ENCODE data around the gene XXYLT1.
A peak's percentile ranks its signal among the peaks of the same experiment; 100 is the strongest.

XXYLT1 gene

GRCh38 chr3:195285372-195285771, 14.4 kb upstream of the XXYLT1 start:
- Mint-ChIP-seq H3K4me3 (no peak overlapping the region), H3K27ac (peak overlapping the region; percentile 27), H3K36me3 (ENCODE audit: low read depth) (peaks cover 45% of the 10 kb centered on the region), H3K27me3 (ENCODE audit: low read depth, poor library complexity) (no peaks in the 10 kb centered on the region), H3K4me1 (no peaks in the 10 kb centered on the region), H3K9me3 (no peaks in the 10 kb centered on the region)
- TF ChIP-seq, protein P1, sequence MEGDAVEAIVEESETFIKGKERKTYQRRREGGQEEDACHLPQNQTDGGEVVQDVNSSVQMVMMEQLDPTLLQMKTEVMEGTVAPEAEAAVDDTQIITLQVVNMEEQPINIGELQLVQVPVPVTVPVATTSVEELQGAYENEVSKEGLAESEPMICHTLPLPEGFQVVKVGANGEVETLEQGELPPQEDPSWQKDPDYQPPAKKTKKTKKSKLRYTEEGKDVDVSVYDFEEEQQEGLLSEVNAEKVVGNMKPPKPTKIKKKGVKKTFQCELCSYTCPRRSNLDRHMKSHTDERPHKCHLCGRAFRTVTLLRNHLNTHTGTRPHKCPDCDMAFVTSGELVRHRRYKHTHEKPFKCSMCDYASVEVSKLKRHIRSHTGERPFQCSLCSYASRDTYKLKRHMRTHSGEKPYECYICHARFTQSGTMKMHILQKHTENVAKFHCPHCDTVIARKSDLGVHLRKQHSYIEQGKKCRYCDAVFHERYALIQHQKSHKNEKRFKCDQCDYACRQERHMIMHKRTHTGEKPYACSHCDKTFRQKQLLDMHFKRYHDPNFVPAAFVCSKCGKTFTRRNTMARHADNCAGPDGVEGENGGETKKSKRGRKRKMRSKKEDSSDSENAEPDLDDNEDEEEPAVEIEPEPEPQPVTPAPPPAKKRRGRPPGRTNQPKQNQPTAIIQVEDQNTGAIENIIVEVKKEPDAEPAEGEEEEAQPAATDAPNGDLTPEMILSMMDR (IDR thresholded peaks at IDR 0.05) = no peak
- no peak for DNase-seq

- no peaks in the 10 kb centered on the region for H3K27me3 Mint-ChIP-seq (ENCODE audit: low read depth, poor library complexity)
- TF ChIP-seq, protein P1 (IDR thresholded peaks at IDR 0.05) = no peak
- peak overlapping the region; percentile 27 for H3K27ac Mint-ChIP-seq
- H3K9me3 Mint-ChIP-seq = no peaks in the 10 kb centered on the region
- no peak overlapping the region for H3K4me3 Mint-ChIP-seq
- peaks cover 40% of the 10 kb centered on the region for H3K36me3 Mint-ChIP-seq (ENCODE audit: low read depth)
- no peaks in the 10 kb centered on the region for H3K4me1 Mint-ChIP-seq
- DNase-seq = no peak
Measured at GRCh38 chr3:195284842-195285241, 13.9 kb upstream of the XXYLT1 start.

- no peak overlapping the region for H3K4me3 Mint-ChIP-seq
- TF ChIP-seq, protein P1 (IDR thresholded peaks at IDR 0.05) = no peak
- H3K4me1 Mint-ChIP-seq = no peaks in the 10 kb centered on the region
- H3K27ac Mint-ChIP-seq = peak overlapping the region; percentile 72
- H3K36me3 Mint-ChIP-seq (ENCODE audit: low read depth) = peaks cover 23% of the 10 kb centered on the region
- no peaks in the 10 kb centered on the region for H3K9me3 Mint-ChIP-seq
- DNase-seq = no peak
- no peaks in the 10 kb centered on the region for H3K27me3 Mint-ChIP-seq (ENCODE audit: low read depth, poor library complexity)
Measured at GRCh38 chr3:195282961-195283360, 12.0 kb upstream of the XXYLT1 start.

DNA sequence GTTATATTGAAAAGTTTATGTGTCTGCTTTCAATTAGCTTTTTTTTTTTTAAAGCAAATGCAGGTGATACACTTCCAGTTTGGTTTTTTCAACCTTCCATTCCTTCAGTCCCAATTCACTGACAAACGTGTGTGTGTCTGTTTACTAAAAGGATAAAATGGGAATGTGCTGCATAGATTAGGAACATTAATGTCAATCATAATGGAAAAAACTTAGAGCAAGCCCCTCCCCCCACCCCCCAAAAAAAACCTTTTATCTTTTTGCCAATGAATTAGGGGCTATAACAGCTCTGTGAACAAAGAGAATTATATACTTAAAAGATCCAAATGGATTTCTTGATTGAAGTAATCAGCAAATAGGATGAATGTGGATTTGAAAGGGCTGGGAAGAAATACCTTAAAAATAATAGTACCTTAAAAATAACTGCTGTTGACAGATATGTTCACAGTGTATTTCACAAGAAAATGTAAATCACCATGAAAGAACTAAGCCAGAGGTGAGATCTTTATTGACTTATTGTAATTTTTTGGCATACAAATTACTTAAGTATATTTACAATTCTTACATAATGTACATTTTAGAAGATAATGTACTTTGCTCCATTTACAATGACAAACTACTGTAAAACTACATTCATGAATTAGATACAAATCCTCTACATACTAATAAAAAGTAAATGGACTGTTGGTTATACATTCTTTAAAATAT, 3.5 kb upstream of the XXYLT1 start:
- TF ChIP-seq, protein P1 (IDR thresholded peaks at IDR 0.05) = no peak
- H3K4me1 Mint-ChIP-seq = peaks cover 15% of the 10 kb centered on the region
- no peak for DNase-seq
- no peak overlapping the region for H3K4me3 Mint-ChIP-seq
- H3K27ac Mint-ChIP-seq = no peak overlapping the region
- H3K9me3 Mint-ChIP-seq = no peaks in the 10 kb centered on the region
- no peaks in the 10 kb centered on the region for H3K36me3 Mint-ChIP-seq (ENCODE audit: low read depth)
- no peaks in the 10 kb centered on the region for H3K27me3 Mint-ChIP-seq (ENCODE audit: low read depth, poor library complexity)

DNA sequence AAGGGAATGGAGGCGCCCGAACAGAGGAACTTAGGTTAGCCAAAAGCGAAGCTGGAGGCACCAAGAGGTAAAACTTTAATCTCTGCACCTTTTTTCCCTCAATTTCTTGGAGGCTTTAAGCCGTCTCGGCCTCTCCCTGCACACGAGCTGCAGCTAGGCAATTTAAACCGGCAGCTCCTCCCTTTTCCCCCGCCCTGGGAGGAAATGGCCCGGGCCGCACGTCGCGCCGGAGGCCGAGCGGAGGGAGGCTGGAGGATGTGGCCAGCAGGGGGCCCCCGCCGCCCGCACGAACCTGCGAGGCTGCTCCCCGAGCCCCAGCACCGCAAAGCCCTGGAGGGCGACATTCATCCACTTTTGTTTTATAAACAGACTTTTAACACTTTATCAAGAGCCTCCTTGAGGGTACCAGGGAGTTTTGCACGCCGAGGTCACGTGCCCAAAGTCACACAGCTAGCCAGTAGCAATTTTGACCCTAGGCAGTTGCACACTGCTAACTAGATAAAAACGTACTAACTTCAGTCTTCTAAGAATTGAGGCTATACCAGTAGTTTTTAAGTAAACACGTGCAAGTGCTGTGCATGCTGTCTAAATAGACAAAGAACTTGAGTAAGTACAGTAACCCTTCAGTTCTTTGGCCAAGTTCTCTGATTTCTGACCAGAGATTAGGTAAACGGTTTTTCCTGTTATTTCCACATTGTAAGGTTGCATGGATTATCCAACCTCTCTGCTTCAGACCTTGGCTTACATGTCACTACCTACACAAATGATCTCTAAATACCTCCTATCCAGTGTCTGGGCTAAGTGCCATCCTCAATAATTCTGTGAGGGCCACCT, 668 bp upstream of the XXYLT1 start:
- no peaks in the 10 kb centered on the region for H3K9me3 Mint-ChIP-seq
- H3K27ac Mint-ChIP-seq = no peak overlapping the region
- peaks cover 9% of the 10 kb centered on the region for H3K36me3 Mint-ChIP-seq (ENCODE audit: low read depth)
- peaks cover 33% of the 10 kb centered on the region for H3K4me1 Mint-ChIP-seq
- peak overlapping the region; percentile 89 for H3K4me3 Mint-ChIP-seq
- TF ChIP-seq, protein P1 (IDR thresholded peaks at IDR 0.05) = peak; percentile 92
- no peaks in the 10 kb centered on the region for H3K27me3 Mint-ChIP-seq (ENCODE audit: low read depth, poor library complexity)
- DNase-seq = peak; percentile 93

All from nephron progenitor cell (in vitro differentiated cells).